Upper lobe of left lung (tissue), 6 donors: ENCODE measurements around the gene TRIM72. TPM values are rescaled to one million over a fixed set of nuclear protein-coding genes. Genes with fewer than 3 reads are reported as not detected.

Experiments
- ATAC-seq, 2 donors: fragments of 200-7000 bp; cut with Tn5 transposase; one replicate each; pipeline ENCODE4 v1.9.1; 2022; ENCODE audit warnings: mild to moderate bottlenecking in 2 of 2, moderate library complexity in 2 of 2; ENCODE audit not compliant: low FRiP score in 2 of 2
- DNase-seq, 2 donors: peaks; one replicate each; pipeline ENCODE4 v3.0.0-alpha.2; 2019 to 2020
- H3K27ac ChIP-seq, 4 donors: fragments of 200-600 bp; sonication (generic); one replicate each; pipeline ENCODE4 v1.5.1; 2016 to 2019
- H3K27me3 ChIP-seq, 4 donors: fragments of 200-600 bp; sonication (generic); one replicate each; pipeline ENCODE4 v1.5.1; 2017 to 2019
- H3K36me3 ChIP-seq, 4 donors: fragments of 200-600 bp; sonication (generic); one replicate each; pipeline ENCODE4 v1.5.1; 2016 to 2019
- H3K4me1 ChIP-seq, 4 donors: fragments of 200-600 bp; sonication (generic); one replicate each; pipeline ENCODE4 v1.5.1; 2018 to 2019
- H3K4me3 ChIP-seq, 4 donors: fragments of 200-600 bp; sonication (generic); one replicate each; pipeline ENCODE4 v1.5.1; 2017 to 2019; ENCODE audit warnings: mild to moderate bottlenecking in 2 of 4, moderate library complexity in 1 of 4
- H3K9me3 ChIP-seq, 4 donors: fragments of 200-600 bp; sonication (generic); one replicate each; pipeline ENCODE4 v1.5.1; 2018 to 2019
- EP300 ChIP-seq, 4 donors: sonication (generic); formaldehyde crosslinking; IDR thresholded peaks; one replicate each; pipeline ENCODE4 v1.5.1; 2017; ENCODE audit warnings: antibody characterized with exemption in 4 of 4, control low read depth in 2 of 4
- POLR2A ChIP-seq, 4 donors: fragments of 450-650 bp; IDR thresholded peaks; one replicate each; pipeline ENCODE4 v1.5.1; 2016 to 2017; ENCODE audit warnings: antibody characterized with exemption in 4 of 4, mild to moderate bottlenecking in 2 of 4
- POLR2AphosphoS5 ChIP-seq, 2 donors: sonication (generic); formaldehyde crosslinking; IDR thresholded peaks; one replicate each; pipeline ENCODE4 v1.5.1; 2017; ENCODE audit warnings: antibody characterized with exemption in 2 of 2
- WGBS, 2 donors: methylation state at CpG; one replicate each; pipeline ENCODE4 v1.1.5; 2017 to 2018; 5-methylcytosine and 5-hydroxymethylcytosine counted together
- total RNA-seq, 6 donors: library from RNA; depleted of rRNA in 4 of 6; stranded (reverse); fragments of >200 nt in 4 of 6; gene quantifications; one replicate each; pipeline versions ENCODE4 v1.1.0 to v1.2.1, GENCODE V29; 2016 to 2021
- TF ChIP-seq, protein P1 (sequence below), 6 experiments: fragments of 450-650 bp in 4 of 6; fragments of 200-600 bp in 2 of 6; sonication (generic) in 2 of 6; IDR thresholded peaks; one replicate each; pipeline ENCODE4 v1.5.1; 2016 to 2019; ENCODE audit warnings: antibody characterized with exemption in 6 of 6
- donor health status: DM: no; HTN: no; CAD: no; lungs with moderate emphysema.
- donor health status: DM: no; HTN: yes; CAD: no; lungs with severe emphysema.

Gene TRIM72
- total RNA-seq, 6 donors from 2014 or later = 0.27 TPM; not detected in 5

GRCh38 chr16:31219154-31219741 is 5.3 kb downstream of the TRIM72 start:
- ATAC-seq (no peak), DNase-seq (no peak)
- Histone ChIP-seq H3K9me3 (no peaks in the 10 kb centered on the region), H3K4me3 (no peak overlapping the region), H3K27me3 (peaks cover 0 to 23% (median 15%) of the 10 kb centered on the region in 4 donors), H3K36me3 (no peaks in the 10 kb centered on the region), H3K27ac (no peak overlapping the region), H3K4me1 (peaks cover 26 to 29% (median 27%) of the 10 kb centered on the region in 4 donors)
- no peak for TF ChIP-seq POLR2AphosphoS5 (IDR thresholded peaks at IDR 0.05)
- TF ChIP-seq POLR2A (IDR thresholded peaks at IDR 0.05) = no peak
- TF ChIP-seq, protein P1, sequence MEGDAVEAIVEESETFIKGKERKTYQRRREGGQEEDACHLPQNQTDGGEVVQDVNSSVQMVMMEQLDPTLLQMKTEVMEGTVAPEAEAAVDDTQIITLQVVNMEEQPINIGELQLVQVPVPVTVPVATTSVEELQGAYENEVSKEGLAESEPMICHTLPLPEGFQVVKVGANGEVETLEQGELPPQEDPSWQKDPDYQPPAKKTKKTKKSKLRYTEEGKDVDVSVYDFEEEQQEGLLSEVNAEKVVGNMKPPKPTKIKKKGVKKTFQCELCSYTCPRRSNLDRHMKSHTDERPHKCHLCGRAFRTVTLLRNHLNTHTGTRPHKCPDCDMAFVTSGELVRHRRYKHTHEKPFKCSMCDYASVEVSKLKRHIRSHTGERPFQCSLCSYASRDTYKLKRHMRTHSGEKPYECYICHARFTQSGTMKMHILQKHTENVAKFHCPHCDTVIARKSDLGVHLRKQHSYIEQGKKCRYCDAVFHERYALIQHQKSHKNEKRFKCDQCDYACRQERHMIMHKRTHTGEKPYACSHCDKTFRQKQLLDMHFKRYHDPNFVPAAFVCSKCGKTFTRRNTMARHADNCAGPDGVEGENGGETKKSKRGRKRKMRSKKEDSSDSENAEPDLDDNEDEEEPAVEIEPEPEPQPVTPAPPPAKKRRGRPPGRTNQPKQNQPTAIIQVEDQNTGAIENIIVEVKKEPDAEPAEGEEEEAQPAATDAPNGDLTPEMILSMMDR (IDR thresholded peaks at IDR 0.05) = no peak
- no peak for TF ChIP-seq EP300 (IDR thresholded peaks at IDR 0.05)
- WGBS, 2 donors = 81 to 90% methylated on average over 15 of the region's 15 CpGs

DNA sequence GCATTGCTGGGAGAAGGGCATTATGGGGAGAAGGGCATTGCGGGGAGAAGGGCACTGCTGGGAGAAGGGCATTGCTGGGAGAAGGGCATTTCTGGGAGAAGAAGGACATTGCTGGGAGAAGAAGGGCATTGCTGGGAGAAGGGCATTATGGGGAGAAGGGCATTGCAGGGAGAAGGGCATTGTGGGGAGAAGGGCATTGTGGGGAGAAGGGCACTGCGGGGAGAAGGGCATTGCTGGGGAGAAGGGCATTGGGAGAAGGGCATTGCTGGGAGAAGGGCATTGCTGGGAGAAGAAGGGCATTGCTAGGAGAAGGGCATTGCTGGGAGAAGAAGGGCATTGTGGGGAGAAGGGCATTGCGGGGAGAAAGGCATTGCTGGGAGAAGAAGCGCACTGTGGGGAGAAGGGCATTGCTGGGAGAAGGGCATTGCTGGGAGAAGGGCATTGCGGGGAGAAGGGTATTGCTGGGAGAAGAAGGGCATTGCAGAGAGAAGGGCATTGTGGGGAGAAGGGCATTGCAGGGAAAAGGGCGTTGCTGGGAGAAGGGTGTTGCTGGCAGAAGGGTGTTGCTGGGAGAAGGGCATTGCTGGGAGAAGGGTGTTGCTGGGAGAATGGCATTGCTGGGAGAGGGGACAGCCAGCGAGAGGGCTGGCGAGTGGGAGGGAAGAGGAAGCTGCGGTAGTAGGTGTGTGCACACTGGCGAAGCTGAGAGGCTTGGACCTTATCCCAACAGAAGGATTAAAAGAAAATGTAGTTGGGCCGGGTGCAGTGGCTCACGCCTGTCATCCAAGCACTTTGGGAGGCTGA is 7.6 kb downstream of the TRIM72 start:
- ATAC-seq (no peak), DNase-seq (no peak)
- Histone ChIP-seq H3K27ac (no peak overlapping the region), H3K4me1 (peaks cover 4 to 7% (median 6%) of the 10 kb centered on the region in 4 donors), H3K9me3 (no peaks in the 10 kb centered on the region), H3K27me3 (peaks cover 0 to 12% (median 7%) of the 10 kb centered on the region in 4 donors), H3K36me3 (no peaks in the 10 kb centered on the region), H3K4me3 (no peak overlapping the region)
- 51 to 61% methylated on average over 12 of the region's 12 CpGs for WGBS, 2 donors
- TF ChIP-seq POLR2AphosphoS5 (IDR thresholded peaks at IDR 0.05) (no peak), POLR2A (IDR thresholded peaks at IDR 0.05) (no peak), EP300 (IDR thresholded peaks at IDR 0.05) (no peak)
- TF ChIP-seq, protein P1 (IDR thresholded peaks at IDR 0.05) = no peak

GRCh38 chr16:31223044-31223443 is 9.1 kb downstream of the TRIM72 start:
- Histone ChIP-seq H3K9me3 (no peaks in the 10 kb centered on the region), H3K27me3 (peaks cover 0 to 2% (median 0%) of the 10 kb centered on the region in 4 donors), H3K4me3 (no peak overlapping the region), H3K4me1 (no peaks in the 10 kb centered on the region), H3K36me3 (no peaks in the 10 kb centered on the region), H3K27ac (no peak overlapping the region)
- TF ChIP-seq POLR2A (IDR thresholded peaks at IDR 0.05) = no peak
- no peak for ATAC-seq
- 80 to 95% methylated on average over 1 to 4 of the region's 5 CpGs for WGBS, 2 donors
- no peak for DNase-seq

- no peaks in the 10 kb centered on the region for H3K9me3 ChIP-seq
- peak in 1 of 2 donors; percentile 75 for DNase-seq
- no peak overlapping the region for H3K27ac ChIP-seq
- H3K4me1 ChIP-seq = no peaks in the 10 kb centered on the region
- 77 to 87% methylated on average over 62 to 79 of the region's 80 CpGs for WGBS, 2 donors
- H3K27me3 ChIP-seq = no peaks in the 10 kb centered on the region
- TF ChIP-seq, protein P1 (IDR thresholded peaks at IDR 0.05) = no peak
- TF ChIP-seq POLR2AphosphoS5 (IDR thresholded peaks at IDR 0.05) = no peak
- TF ChIP-seq POLR2A (IDR thresholded peaks at IDR 0.05) = no peak
- TF ChIP-seq EP300 (IDR thresholded peaks at IDR 0.05) = no peak
- H3K36me3 ChIP-seq = no peaks in the 10 kb centered on the region
- ATAC-seq = no peak
- H3K4me3 ChIP-seq = no peak overlapping the region
Observed at GRCh38 chr16:31224092-31224955, 10.4 kb downstream of the TRIM72 start.

DNA sequence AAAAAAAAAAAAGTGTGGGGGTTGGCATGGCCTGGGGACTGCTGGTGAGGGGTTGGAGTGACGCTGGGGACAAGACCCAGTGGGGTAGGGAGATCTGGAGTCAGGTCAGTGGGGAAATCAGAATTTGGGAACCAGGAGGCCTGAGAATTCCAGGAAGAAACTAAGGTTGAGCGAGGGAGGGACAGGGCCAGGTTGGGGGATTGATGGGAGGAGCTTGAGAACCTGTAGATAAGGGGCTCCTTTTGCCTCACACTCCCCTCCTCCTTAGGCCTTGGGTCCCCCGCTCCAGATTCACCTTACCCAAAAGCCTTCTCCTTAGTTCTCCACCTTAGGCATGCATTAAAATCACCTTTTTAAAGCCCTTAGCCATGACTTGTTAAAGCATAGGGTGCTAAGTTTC is 11.3 kb downstream of the TRIM72 start:
- H3K36me3 ChIP-seq = no peaks in the 10 kb centered on the region
- TF ChIP-seq EP300 (IDR thresholded peaks at IDR 0.05) (no peak), POLR2A (IDR thresholded peaks at IDR 0.05) (no peak), POLR2AphosphoS5 (IDR thresholded peaks at IDR 0.05) (no peak)
- TF ChIP-seq, protein P1 (IDR thresholded peaks at IDR 0.05) = no peak
- ATAC-seq (no peak), DNase-seq (no peak)
- 89 to 100% methylated on average over 3 of the region's 3 CpGs for WGBS, 2 donors
- H3K4me3 ChIP-seq = no peak overlapping the region
- no peaks in the 10 kb centered on the region for H3K4me1 ChIP-seq
- no peaks in the 10 kb centered on the region for H3K27me3 ChIP-seq
- H3K9me3 ChIP-seq = no peaks in the 10 kb centered on the region
- H3K27ac ChIP-seq = no peak overlapping the region
